Fibroblast of villous mesenchyme (primary cell): Measurements from ENCODE around the gene DONSON. TPM values are rescaled to one million over a fixed set of nuclear protein-coding genes. Genes with fewer than 3 reads are reported as not detected.
A peak's percentile ranks its signal among the peaks of the same experiment; 100 is the strongest.

Source experiments
- DNase-seq: peaks from one replicate; pipeline ENCODE4 v3.0.0-alpha.2; 2010; ENCODE audit warnings: low read depth
- H3K4me3 ChIP-seq: 2 replicates; pipeline ENCODE4 v1.5.1; 2011; ENCODE audit warnings: low read depth, mild to moderate bottlenecking, low read length
- CTCF ChIP-seq: IDR thresholded peaks from 2 replicates; pipeline ENCODE4 v1.5.1; 2012; ENCODE audit warnings: low read depth, mild to moderate bottlenecking, low read length; ENCODE audit not compliant: insufficient read depth
- total RNA-seq: library from RNA; depleted of rRNA; stranded (reverse); fragments of >200 nt; gene quantifications from 2 replicates; pipeline ENCODE4 v1.2.3, GENCODE V29; 2012

The DONSON gene
- total RNA-seq, 1 donor = 38.0 TPM

- TF ChIP-seq CTCF = no peak
- DNase-seq = peak; percentile 81
- peak within 1 kb of the TSS; percentile 77 for H3K4me3 ChIP-seq
Measured at GRCh38 chr21:33541756-33542639, 46.5 kb downstream of the DONSON start, which contains the start of gene GART. TSS of gene GART (minus strand) at chr21:33542117. CDS start at chr21:33539315, 2,802 bp downstream.

DNA sequence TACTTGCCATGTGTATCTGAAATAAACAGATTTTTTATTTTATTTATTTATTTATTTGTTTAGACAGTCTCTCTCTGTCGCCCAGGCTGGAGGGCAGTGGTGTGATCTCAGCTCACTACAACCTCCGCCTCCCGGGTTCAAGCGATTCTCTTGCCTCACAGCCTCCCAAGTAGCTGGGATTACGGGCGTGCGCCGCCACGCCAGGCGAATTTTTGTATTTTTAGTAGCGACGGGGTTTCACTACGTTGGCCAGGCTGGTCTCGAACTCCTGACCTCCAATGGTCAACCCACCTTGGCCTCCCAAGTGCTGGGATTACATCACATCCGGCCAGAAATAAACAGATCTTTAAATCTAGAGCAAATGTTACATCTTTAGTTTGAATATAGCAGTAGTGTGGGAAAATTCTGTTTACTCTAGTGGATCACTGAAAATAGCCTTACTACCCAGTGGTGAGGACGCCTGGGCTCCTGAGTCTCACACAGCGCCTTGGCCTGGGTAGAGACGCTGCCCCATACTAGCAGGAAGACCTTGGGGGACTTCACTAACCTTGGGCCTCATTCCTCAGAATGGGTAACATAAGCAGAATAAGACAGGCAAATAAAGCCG is 47.3 kb downstream of the DONSON start:
- no peak for TF ChIP-seq CTCF
- peak overlapping the region; percentile 77 for H3K4me3 ChIP-seq
- DNase-seq = peak; percentile 47

DNA sequence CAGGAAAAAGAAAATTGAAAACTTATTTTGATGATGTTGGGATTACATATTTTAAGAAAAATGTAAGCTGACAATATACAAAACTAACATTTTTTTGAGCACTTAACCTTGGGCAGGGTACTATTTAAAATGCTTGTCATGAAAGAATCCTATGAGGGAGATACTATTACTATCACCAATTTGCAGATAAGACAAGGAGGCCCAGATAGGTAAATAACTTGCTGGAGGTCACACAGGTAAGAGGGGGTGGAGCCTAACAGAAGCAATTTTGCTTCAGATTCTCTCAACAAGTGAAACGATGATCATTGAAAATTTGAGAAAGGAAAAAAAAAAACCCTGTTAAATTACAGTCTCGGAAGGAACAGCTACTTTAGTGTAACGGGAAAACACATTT is 47.8 kb downstream of the DONSON start:
- H3K4me3 ChIP-seq = peak overlapping the region; percentile 77
- TF ChIP-seq CTCF = no peak
- DNase-seq = no peak

GRCh38 chr21:33539616-33540015 is 48.9 kb downstream of the DONSON start:
- no peak overlapping the region for H3K4me3 ChIP-seq
- no peak for DNase-seq
- TF ChIP-seq CTCF = no peak

DNA sequence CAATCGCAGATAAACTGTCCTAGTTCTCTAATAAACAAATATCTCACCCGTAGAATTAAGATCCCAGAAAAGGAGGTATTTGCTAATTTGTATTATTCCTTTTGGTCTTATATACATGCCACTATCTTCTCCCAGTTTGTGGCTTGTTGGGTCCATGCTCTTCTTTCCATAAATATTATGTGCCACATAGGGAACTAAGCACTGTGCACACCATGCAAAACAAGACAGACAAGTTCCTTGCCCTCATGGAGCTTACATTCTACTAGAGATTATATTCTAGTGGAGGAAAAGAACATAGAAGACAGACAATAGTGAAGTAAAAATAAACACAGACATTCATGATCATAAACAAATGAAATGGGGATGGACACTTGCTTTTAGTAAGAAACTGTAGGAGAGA is 51.3 kb downstream of the DONSON start:
- no peak for TF ChIP-seq CTCF
- DNase-seq = no peak
- H3K4me3 ChIP-seq = no peak overlapping the region

DNA sequence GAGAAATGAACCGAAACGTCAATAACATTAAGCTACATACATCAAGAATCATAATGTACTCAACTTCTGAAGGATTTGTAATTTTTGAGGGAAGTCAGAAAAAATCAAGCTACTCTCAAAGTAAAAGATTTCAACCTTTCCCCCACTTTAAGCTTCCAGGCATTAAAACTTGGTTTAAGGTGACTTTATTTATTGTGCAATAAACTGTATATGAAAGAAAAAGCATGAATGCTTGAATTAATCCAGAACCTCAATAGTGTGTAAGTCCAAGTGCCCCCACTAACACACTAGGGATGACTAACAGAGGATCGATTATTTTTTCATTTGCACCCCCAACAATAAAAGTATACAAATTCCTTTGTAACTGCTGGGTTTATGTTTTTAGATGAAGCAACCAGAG is 57.5 kb downstream of the DONSON start:
- H3K4me3 ChIP-seq = no peak overlapping the region
- no peak for DNase-seq
- no peak for TF ChIP-seq CTCF

Other genes with a start within 250 kb of the DONSON start
- gene IFNGR2, start 185.3 kb downstream of the DONSON start, total RNA-seq = 52.5 and 69.1 TPM in 2 replicates
- 24.5 and 41.0 TPM in 2 replicates for gene TMEM50B, start 108.7 kb downstream of the DONSON start, total RNA-seq
- 1.9 and 2.2 TPM in 2 replicates for gene DNAJC28, start 97.0 kb downstream of the DONSON start, total RNA-seq
- gene GART, start 46.6 kb downstream of the DONSON start, total RNA-seq = 73.1 and 109 TPM in 2 replicates
- 119 and 134 TPM in 2 replicates for gene SON, start 45.6 kb downstream of the DONSON start, total RNA-seq
- 20.0 and 28.1 TPM in 2 replicates for gene CRYZL1, start 53.1 kb upstream of the DONSON start, total RNA-seq
- gene ITSN1, start 53.8 kb upstream of the DONSON start, total RNA-seq = 43.2 and 57.0 TPM in 2 replicates